ENCODE results near the gene TEX48. TPM values are rescaled to one million over a fixed set of nuclear protein-coding genes. Genes with fewer than 3 reads are reported as not detected.

Gene TEX48
- total RNA-seq, 1 experiment from 2014 or later: not detected

DNA sequence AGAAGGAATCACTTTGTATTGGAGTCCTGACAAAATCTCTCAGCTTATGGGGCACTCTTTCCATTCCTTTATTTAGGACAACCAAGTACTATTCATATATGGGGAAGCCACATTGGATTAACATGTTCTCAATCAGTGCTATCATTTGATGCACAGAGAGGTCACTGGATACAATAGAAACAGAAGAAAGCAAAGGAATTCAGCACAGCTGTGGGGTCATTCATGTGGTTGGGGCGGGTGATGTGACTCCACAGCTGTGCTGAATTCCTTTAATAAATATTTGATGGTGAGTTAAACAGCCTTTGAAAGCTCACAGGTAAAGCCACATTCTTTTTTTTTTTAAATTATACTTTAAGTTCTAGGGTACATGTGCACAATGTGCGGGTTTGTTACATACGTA lies 854 bp upstream of the TEX48 start (continued):
- TF ChIP-seq, protein P1, sequence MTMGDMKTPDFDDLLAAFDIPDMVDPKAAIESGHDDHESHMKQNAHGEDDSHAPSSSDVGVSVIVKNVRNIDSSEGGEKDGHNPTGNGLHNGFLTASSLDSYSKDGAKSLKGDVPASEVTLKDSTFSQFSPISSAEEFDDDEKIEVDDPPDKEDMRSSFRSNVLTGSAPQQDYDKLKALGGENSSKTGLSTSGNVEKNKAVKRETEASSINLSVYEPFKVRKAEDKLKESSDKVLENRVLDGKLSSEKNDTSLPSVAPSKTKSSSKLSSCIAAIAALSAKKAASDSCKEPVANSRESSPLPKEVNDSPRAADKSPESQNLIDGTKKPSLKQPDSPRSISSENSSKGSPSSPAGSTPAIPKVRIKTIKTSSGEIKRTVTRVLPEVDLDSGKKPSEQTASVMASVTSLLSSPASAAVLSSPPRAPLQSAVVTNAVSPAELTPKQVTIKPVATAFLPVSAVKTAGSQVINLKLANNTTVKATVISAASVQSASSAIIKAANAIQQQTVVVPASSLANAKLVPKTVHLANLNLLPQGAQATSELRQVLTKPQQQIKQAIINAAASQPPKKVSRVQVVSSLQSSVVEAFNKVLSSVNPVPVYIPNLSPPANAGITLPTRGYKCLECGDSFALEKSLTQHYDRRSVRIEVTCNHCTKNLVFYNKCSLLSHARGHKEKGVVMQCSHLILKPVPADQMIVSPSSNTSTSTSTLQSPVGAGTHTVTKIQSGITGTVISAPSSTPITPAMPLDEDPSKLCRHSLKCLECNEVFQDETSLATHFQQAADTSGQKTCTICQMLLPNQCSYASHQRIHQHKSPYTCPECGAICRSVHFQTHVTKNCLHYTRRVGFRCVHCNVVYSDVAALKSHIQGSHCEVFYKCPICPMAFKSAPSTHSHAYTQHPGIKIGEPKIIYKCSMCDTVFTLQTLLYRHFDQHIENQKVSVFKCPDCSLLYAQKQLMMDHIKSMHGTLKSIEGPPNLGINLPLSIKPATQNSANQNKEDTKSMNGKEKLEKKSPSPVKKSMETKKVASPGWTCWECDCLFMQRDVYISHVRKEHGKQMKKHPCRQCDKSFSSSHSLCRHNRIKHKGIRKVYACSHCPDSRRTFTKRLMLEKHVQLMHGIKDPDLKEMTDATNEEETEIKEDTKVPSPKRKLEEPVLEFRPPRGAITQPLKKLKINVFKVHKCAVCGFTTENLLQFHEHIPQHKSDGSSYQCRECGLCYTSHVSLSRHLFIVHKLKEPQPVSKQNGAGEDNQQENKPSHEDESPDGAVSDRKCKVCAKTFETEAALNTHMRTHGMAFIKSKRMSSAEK (CRISPR knock-in tag; IDR thresholded peaks at IDR 0.05; ENCODE audit: borderline replicate concordance): no peak

- TF ChIP-seq EMX1 (CRISPR knock-in tag; IDR thresholded peaks at IDR 0.05): no peak
- no peak for TF ChIP-seq NR1H2 (CRISPR knock-in tag; IDR thresholded peaks at IDR 0.05)
- TF ChIP-seq, protein P2, sequence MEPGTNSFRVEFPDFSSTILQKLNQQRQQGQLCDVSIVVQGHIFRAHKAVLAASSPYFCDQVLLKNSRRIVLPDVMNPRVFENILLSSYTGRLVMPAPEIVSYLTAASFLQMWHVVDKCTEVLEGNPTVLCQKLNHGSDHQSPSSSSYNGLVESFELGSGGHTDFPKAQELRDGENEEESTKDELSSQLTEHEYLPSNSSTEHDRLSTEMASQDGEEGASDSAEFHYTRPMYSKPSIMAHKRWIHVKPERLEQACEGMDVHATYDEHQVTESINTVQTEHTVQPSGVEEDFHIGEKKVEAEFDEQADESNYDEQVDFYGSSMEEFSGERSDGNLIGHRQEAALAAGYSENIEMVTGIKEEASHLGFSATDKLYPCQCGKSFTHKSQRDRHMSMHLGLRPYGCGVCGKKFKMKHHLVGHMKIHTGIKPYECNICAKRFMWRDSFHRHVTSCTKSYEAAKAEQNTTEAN (CRISPR knock-in tag; IDR thresholded peaks at IDR 0.05): no peak
- TF ChIP-seq, protein P3, sequence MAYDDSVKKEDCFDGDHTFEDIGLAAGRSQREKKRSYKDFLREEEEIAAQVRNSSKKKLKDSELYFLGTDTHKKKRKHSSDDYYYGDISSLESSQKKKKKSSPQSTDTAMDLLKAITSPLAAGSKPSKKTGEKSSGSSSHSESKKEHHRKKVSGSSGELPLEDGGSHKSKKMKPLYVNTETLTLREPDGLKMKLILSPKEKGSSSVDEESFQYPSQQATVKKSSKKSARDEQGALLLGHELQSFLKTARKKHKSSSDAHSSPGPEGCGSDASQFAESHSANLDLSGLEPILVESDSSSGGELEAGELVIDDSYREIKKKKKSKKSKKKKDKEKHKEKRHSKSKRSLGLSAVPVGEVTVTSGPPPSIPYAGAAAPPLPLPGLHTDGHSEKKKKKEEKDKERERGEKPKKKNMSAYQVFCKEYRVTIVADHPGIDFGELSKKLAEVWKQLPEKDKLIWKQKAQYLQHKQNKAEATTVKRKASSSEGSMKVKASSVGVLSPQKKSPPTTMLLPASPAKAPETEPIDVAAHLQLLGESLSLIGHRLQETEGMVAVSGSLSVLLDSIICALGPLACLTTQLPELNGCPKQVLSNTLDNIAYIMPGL (CRISPR knock-in tag; IDR thresholded peaks at IDR 0.05): no peak
- no peak for TF ChIP-seq MYBL2 (CRISPR knock-in tag; IDR thresholded peaks at IDR 0.05)
- TF ChIP-seq ZNF423 (CRISPR knock-in tag; IDR thresholded peaks at IDR 0.05): no peak
- no peak for TF ChIP-seq SMAD4 (CRISPR knock-in tag; IDR thresholded peaks at IDR 0.05)
- TF ChIP-seq ZMAT4 (CRISPR knock-in tag; IDR thresholded peaks at IDR 0.05): no peak
- no peak for TF ChIP-seq IRF2 (CRISPR knock-in tag; IDR thresholded peaks at IDR 0.05; ENCODE audit: borderline replicate concordance, low read depth)
- TF ChIP-seq, protein P4, sequence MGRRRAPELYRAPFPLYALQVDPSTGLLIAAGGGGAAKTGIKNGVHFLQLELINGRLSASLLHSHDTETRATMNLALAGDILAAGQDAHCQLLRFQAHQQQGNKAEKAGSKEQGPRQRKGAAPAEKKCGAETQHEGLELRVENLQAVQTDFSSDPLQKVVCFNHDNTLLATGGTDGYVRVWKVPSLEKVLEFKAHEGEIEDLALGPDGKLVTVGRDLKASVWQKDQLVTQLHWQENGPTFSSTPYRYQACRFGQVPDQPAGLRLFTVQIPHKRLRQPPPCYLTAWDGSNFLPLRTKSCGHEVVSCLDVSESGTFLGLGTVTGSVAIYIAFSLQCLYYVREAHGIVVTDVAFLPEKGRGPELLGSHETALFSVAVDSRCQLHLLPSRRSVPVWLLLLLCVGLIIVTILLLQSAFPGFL (CRISPR knock-in tag; IDR thresholded peaks at IDR 0.05; ENCODE audit: borderline replicate concordance): no peak
- no peak for TF ChIP-seq ZNF512 (CRISPR knock-in tag; IDR thresholded peaks at IDR 0.05; ENCODE audit: borderline replicate concordance)
- TF ChIP-seq OVOL2 (CRISPR knock-in tag; IDR thresholded peaks at IDR 0.05; ENCODE audit: borderline replicate concordance): no peak
- TF ChIP-seq, protein P5, sequence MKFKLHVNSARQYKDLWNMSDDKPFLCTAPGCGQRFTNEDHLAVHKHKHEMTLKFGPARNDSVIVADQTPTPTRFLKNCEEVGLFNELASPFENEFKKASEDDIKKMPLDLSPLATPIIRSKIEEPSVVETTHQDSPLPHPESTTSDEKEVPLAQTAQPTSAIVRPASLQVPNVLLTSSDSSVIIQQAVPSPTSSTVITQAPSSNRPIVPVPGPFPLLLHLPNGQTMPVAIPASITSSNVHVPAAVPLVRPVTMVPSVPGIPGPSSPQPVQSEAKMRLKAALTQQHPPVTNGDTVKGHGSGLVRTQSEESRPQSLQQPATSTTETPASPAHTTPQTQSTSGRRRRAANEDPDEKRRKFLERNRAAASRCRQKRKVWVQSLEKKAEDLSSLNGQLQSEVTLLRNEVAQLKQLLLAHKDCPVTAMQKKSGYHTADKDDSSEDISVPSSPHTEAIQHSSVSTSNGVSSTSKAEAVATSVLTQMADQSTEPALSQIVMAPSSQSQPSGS (CRISPR knock-in tag; IDR thresholded peaks at IDR 0.05; ENCODE audit: borderline replicate concordance, low read depth): no peak
- no peak for TF ChIP-seq RELA (CRISPR knock-in tag; IDR thresholded peaks at IDR 0.05; ENCODE audit: borderline replicate concordance)
- no peak for TF ChIP-seq ZNF416 (CRISPR knock-in tag; IDR thresholded peaks at IDR 0.05)
- TF ChIP-seq, protein P6, sequence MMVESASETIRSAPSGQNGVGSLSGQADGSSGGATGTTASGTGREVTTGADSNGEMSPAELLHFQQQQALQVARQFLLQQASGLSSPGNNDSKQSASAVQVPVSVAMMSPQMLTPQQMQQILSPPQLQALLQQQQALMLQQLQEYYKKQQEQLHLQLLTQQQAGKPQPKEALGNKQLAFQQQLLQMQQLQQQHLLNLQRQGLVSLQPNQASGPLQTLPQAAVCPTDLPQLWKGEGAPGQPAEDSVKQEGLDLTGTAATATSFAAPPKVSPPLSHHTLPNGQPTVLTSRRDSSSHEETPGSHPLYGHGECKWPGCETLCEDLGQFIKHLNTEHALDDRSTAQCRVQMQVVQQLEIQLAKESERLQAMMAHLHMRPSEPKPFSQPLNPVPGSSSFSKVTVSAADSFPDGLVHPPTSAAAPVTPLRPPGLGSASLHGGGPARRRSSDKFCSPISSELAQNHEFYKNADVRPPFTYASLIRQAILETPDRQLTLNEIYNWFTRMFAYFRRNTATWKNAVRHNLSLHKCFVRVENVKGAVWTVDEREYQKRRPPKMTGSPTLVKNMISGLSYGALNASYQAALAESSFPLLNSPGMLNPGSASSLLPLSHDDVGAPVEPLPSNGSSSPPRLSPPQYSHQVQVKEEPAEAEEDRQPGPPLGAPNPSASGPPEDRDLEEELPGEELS (CRISPR knock-in tag; IDR thresholded peaks at IDR 0.05): no peak
- ATAC-seq (no peak), DNase-seq (ENCODE audit: low spot score) (no peak)
- H3K9me3 Mint-ChIP-seq: no peaks in the 10 kb centered on the region
- H3K27me3 Mint-ChIP-seq (ENCODE audit: low read depth): peaks cover 6% of the 10 kb centered on the region; the same call in 1 of the 2 replicates
- no peak overlapping the region for H3K4me3 Mint-ChIP-seq
- H3K36me3 Mint-ChIP-seq: no peaks in the 10 kb centered on the region
- no peak overlapping the region for H3K27ac Mint-ChIP-seq
- ChIA-PET CTCF (interaction anchor here (0.5 to 4.8 kb wide), 19 partner anchors 8 to 336 kb away, joined by 3 to 39 read pairs (median 4); partner anchors contain the start of gene AKNA), POLR2A (no interaction called here)
- peaks cover under 1% of the 10 kb centered on the region; the same call in 1 of the 2 replicates for H3K4me1 Mint-ChIP-seq
Measured at GRCh38 chr9:114680259-114681001, 1.6 kb downstream of the TEX48 start.
